Neural cell (in vitro differentiated cells): ENCODE measurements around the gene DHTKD1.

Experiments
- CTCF ChIP-seq: fragments of 450-650 bp; IDR thresholded peaks from 2 replicates; pipeline ENCODE4 v1.5.1; 2014; ENCODE audit warnings: antibody characterized with exemption, mild to moderate bottlenecking, moderate library complexity; ENCODE audit not compliant: poor library complexity, severe bottlenecking
- EP300 ChIP-seq: fragments of 450-650 bp; conservative IDR thresholded peaks from 2 replicates; pipeline ENCODE4 v1.6.1; 2014; ENCODE audit warnings: antibody characterized with exemption, mild to moderate bottlenecking, moderate library complexity; ENCODE audit not compliant: poor library complexity, severe bottlenecking
- EZH2 ChIP-seq: fragments of 200-600, 300-800 bp; shearing (Covaris generic), sonication (generic); IDR thresholded peaks from 2 replicates; pipeline ENCODE4 v1.6.1; 2014; ENCODE audit warnings: antibody characterized with exemption, low read length, borderline replicate concordance, mild to moderate bottlenecking; ENCODE audit not compliant: insufficient read depth, poor library complexity, severe bottlenecking
- POLR2AphosphoS5 ChIP-seq: IDR thresholded peaks from 2 replicates; pipeline ENCODE4 v1.6.1; 2012
- RAD21 ChIP-seq: fragments of 450-650 bp; conservative IDR thresholded peaks from 2 replicates; pipeline ENCODE4 v1.6.1; 2014; ENCODE audit warnings: antibody characterized with exemption, mild to moderate bottlenecking, moderate library complexity
- REST ChIP-seq: IDR thresholded peaks from 2 replicates; pipeline ENCODE4 v1.6.1; 2012; ENCODE audit warnings: borderline replicate concordance
- SMC3 ChIP-seq: fragments of 450-650 bp; conservative IDR thresholded peaks from 2 replicates; pipeline ENCODE4 v1.6.1; 2014; ENCODE audit warnings: antibody characterized with exemption, mild to moderate bottlenecking, moderate library complexity; ENCODE audit not compliant: poor library complexity
- TAF1 ChIP-seq: IDR thresholded peaks from 2 replicates; pipeline ENCODE4 v1.6.1; 2012; ENCODE audit warnings: low read depth

- no peak for TF ChIP-seq CTCF
- TF ChIP-seq POLR2AphosphoS5 = no peak
- no peak for TF ChIP-seq EZH2
- TF ChIP-seq EP300 = no peak
- TF ChIP-seq TAF1 = no peak
- TF ChIP-seq RAD21 = no peak
- no peak for TF ChIP-seq SMC3
- no peak for TF ChIP-seq REST
Measured at GRCh38 chr10:12158111-12158510, 89.4 kb downstream of the DHTKD1 start.
